KG1 (cell line): Measurements from ENCODE around the gene USE1.

ENCODE experiments used
- DNase-seq: peaks from one replicate; lab custom pipeline; 2025; lab: John Stamatoyannopoulos, UW

USE1 gene

GRCh38 chr19:17235971-17236777 lies 21.0 kb downstream of the USE1 start:
- DNase-seq: no peak

- no peak for DNase-seq
Observed at GRCh38 chr19:17236811-17237543, 21.8 kb downstream of the USE1 start.

- no peak for DNase-seq
Observed at GRCh38 chr19:17237747-17238706, 22.9 kb downstream of the USE1 start.

- no peak for DNase-seq
Observed at GRCh38 chr19:17240062-17240752, 25.1 kb downstream of the USE1 start.

GRCh38 chr19:17240826-17241399 lies 25.8 kb downstream of the USE1 start:
- DNase-seq: no peak

- DNase-seq: no peak
Observed at GRCh38 chr19:17242431-17243208, 27.5 kb downstream of the USE1 start.

- no peak for DNase-seq
Observed at GRCh38 chr19:17243211-17243829, 28.2 kb downstream of the USE1 start.

GRCh38 chr19:17243830-17244617 lies 28.9 kb downstream of the USE1 start:
- no peak for DNase-seq

GRCh38 chr19:17244618-17245534 lies 29.7 kb downstream of the USE1 start:
- DNase-seq: no peak

- DNase-seq: no peak
Observed at GRCh38 chr19:17245535-17245984, 30.4 kb downstream of the USE1 start, which contains the start of gene NR2F6. Gene NR2F6, minus strand, starts transcription at chr19:17245919. Its CDS starts 699 bp downstream, at chr19:17245220.

- DNase-seq: no peak
Observed at GRCh38 chr19:17246681-17247425, 31.7 kb downstream of the USE1 start.

- no peak for DNase-seq
Observed at GRCh38 chr19:17248011-17248776, 33.0 kb downstream of the USE1 start.

- DNase-seq: no peak
Observed at GRCh38 chr19:17249887-17250548, 34.9 kb downstream of the USE1 start.

- no peak for DNase-seq
Observed at GRCh38 chr19:17254636-17255035, 39.5 kb downstream of the USE1 start.

GRCh38 chr19:17255150-17255621 lies 40.0 kb downstream of the USE1 start:
- no peak for DNase-seq

GRCh38 chr19:17256130-17256529 lies 41.0 kb downstream of the USE1 start:
- DNase-seq: no peak
